Measurements from ENCODE around the gene DIP2C. TPM values are rescaled to one million over a fixed set of nuclear protein-coding genes. Genes with fewer than 3 reads are reported as not detected.
"Not testable (repeated sequence)": the region's sequence is repeated elsewhere in the genome, so short reads cannot be mapped to it uniquely, and the experiment has no call there.

Gene DIP2C
- total RNA-seq, 1 experiment from 2014 or later, result 11.0 TPM

DNA sequence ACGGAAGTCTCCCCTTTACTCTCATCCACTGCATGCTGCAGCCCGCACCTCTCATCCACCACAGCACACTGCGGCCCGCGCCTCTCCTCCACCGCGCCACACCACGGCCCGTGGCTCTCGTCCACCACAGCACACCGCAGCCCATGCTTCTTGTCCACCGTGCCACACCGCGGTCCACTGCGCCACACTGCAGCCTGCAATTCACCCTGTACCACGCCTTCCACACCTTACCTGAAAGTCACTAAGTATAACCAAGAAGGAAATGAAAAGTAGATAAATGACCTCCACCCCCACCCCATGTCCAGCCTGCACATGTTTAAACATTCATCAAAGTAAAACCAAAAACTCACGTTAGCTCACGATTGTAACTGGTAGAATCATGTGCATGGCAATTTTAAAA, 176.1 kb downstream of the DIP2C start (continued):
- TF ChIP-seq, protein P1, sequence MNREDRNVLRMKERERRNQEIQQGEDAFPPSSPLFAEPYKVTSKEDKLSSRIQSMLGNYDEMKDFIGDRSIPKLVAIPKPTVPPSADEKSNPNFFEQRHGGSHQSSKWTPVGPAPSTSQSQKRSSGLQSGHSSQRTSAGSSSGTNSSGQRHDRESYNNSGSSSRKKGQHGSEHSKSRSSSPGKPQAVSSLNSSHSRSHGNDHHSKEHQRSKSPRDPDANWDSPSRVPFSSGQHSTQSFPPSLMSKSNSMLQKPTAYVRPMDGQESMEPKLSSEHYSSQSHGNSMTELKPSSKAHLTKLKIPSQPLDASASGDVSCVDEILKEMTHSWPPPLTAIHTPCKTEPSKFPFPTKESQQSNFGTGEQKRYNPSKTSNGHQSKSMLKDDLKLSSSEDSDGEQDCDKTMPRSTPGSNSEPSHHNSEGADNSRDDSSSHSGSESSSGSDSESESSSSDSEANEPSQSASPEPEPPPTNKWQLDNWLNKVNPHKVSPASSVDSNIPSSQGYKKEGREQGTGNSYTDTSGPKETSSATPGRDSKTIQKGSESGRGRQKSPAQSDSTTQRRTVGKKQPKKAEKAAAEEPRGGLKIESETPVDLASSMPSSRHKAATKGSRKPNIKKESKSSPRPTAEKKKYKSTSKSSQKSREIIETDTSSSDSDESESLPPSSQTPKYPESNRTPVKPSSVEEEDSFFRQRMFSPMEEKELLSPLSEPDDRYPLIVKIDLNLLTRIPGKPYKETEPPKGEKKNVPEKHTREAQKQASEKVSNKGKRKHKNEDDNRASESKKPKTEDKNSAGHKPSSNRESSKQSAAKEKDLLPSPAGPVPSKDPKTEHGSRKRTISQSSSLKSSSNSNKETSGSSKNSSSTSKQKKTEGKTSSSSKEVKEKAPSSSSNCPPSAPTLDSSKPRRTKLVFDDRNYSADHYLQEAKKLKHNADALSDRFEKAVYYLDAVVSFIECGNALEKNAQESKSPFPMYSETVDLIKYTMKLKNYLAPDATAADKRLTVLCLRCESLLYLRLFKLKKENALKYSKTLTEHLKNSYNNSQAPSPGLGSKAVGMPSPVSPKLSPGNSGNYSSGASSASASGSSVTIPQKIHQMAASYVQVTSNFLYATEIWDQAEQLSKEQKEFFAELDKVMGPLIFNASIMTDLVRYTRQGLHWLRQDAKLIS (CRISPR knock-in tag; IDR thresholded peaks at IDR 0.05; ENCODE audit: borderline replicate concordance), result no peak
- TF ChIP-seq NFYB (CRISPR knock-in tag; conservative IDR thresholded peaks at IDR 0.05; ENCODE audit: low read depth) (no peak), RELA (CRISPR knock-in tag; IDR thresholded peaks at IDR 0.05; ENCODE audit: borderline replicate concordance) (no peak)

DNA sequence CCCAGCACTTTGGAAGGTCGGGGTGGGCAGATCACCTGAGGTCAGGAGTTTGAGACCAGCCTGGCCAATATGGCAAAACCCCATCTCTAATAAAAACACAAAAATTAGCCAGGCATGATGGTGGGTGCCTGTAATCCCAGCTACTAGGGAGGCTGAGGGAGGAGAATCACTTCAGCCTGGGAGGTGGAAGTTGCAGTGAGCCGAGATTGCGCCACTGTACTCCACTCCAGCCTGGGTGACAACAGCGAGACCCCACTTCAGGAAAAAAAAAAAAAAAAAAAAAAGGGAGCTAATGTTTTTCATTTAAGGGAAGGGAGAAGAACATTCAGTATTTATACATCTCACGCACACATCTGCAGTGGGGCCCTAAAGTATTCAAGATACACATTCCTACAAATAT, 176.8 kb downstream of the DIP2C start:
- CTCF ChIA-PET, result interaction anchor here (1.1 to 1.2 kb wide), 2 partner anchors 272 to 276 kb away, joined by 3 to 5 read pairs; no protein-coding TSS in a partner anchor
- not testable (repeated sequence) for H3K9me3 Mint-ChIP-seq; H3K27ac Mint-ChIP-seq; H3K4me1 Mint-ChIP-seq; H3K36me3 Mint-ChIP-seq; DNase-seq (ENCODE audit: low spot score); ATAC-seq; H3K4me3 Mint-ChIP-seq
- POLR2A ChIA-PET, result interaction anchor here (0.6 kb wide), 1 partner anchor 1134 kb away, joined by 4 read pairs; no protein-coding TSS in a partner anchor
- H3K27me3 Mint-ChIP-seq (ENCODE audit: low read depth), result peaks cover 34% of the 10 kb centered on the region

DNA sequence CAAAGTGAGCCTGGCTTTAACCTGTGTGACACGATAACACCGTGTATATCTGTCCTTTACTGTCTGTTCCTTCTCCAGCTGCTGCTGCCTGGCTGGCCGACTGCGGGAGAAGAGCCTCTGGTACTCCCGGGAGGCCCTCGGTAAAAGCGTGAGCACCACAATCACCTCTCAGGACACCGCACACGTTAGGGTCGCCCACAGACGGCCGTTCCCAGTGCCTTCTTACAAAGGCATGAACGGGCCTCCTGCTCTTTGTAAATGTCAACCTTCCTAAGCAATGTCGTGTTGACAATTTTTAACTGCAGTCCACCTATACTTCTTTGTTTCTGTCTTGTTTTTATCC, 177.6 kb downstream of the DIP2C start:
- Mint-ChIP-seq H3K4me3 (no peak overlapping the region), H3K9me3 (peaks cover 3% of the 10 kb centered on the region; the same call in 1 of the 2 replicates), H3K4me1 (peaks cover 9% of the 10 kb centered on the region), H3K27ac (no peak overlapping the region), H3K36me3 (no peaks in the 10 kb centered on the region; the same call in 1 of the 2 replicates), H3K27me3 (ENCODE audit: low read depth) (peaks cover 43% of the 10 kb centered on the region)
- ChIA-PET CTCF (interaction anchor here (0.7 to 2.0 kb wide), 17 partner anchors 9 to 282 kb away, joined by 3 to 13 read pairs (median 5); no protein-coding TSS in a partner anchor), POLR2A (no interaction called here)
- TF ChIP-seq NFATC4 (CRISPR knock-in tag; IDR thresholded peaks at IDR 0.05), result no peak
- no peak for TF ChIP-seq ZBTB21 (CRISPR knock-in tag; IDR thresholded peaks at IDR 0.05; ENCODE audit: borderline replicate concordance)
- no peak for ATAC-seq
- no peak for DNase-seq (ENCODE audit: low spot score)

DNA sequence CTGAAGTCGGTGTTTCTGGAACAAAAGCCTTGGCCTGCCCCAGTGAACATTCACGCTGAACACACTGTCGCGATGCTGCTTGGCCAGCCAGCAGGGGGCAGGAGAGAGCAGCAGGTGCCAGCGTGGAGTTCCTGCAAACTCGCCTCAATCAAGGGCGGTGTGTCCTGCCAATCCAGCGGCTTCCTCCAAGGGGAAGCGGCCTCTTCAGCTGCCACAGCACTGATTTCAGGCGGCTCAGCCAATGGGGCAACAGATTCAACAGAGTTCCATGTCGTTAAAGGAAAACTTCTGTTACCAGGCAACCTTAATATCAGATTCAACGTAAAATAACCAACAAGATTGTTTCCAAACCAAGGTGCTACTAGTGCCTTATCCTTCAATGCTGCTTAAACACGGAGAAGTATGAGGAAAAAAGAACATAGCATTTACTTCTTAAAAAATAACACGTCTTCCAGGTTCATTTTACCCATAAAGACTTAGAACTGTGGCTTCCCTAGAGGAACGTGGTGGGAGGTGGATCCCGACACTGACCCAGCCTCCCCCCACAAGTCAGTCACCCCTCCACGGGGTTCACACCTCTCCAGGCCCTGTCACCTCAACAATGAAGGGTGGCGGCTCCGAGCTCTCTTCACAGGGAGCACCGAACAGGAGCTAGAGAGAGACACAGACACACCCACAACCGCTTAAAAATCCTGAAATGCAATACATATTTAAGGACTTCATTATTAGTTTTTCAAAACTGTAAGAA, 178.2 kb downstream of the DIP2C start:
- Mint-ChIP-seq H3K4me1 (peaks cover 9% of the 10 kb centered on the region), H3K27me3 (ENCODE audit: low read depth) (peaks cover 48% of the 10 kb centered on the region), H3K4me3 (no peak overlapping the region), H3K9me3 (peaks cover 3% of the 10 kb centered on the region; the same call in 1 of the 2 replicates), H3K27ac (no peak overlapping the region), H3K36me3 (no peaks in the 10 kb centered on the region; the same call in 1 of the 2 replicates)
- DNase-seq (ENCODE audit: low spot score) (peak; percentile 95), ATAC-seq (peak; percentile 95)
- ChIA-PET CTCF (interaction anchor here (0.6 to 2.0 kb wide), 35 partner anchors 10 to 299 kb away, joined by 3 to 13 read pairs (median 4); no protein-coding TSS in a partner anchor), POLR2A (interaction anchor here (1.0 kb wide), 1 partner anchor 278 kb away, joined by 3 read pairs; no protein-coding TSS in a partner anchor)
- TF ChIP-seq ETV6 (CRISPR knock-in tag; IDR thresholded peaks at IDR 0.05), result 0 out of 2 replicates have a peak, but pooled peaks have one; percentile 31
- TF ChIP-seq GABPB1 (CRISPR knock-in tag; IDR thresholded peaks at IDR 0.05), result 0 out of 2 replicates have a peak, but pooled peaks have one; percentile 11
- no peak for TF ChIP-seq ESRRA (CRISPR knock-in tag; IDR thresholded peaks at IDR 0.05; ENCODE audit: borderline replicate concordance)
- TF ChIP-seq, protein P2, sequence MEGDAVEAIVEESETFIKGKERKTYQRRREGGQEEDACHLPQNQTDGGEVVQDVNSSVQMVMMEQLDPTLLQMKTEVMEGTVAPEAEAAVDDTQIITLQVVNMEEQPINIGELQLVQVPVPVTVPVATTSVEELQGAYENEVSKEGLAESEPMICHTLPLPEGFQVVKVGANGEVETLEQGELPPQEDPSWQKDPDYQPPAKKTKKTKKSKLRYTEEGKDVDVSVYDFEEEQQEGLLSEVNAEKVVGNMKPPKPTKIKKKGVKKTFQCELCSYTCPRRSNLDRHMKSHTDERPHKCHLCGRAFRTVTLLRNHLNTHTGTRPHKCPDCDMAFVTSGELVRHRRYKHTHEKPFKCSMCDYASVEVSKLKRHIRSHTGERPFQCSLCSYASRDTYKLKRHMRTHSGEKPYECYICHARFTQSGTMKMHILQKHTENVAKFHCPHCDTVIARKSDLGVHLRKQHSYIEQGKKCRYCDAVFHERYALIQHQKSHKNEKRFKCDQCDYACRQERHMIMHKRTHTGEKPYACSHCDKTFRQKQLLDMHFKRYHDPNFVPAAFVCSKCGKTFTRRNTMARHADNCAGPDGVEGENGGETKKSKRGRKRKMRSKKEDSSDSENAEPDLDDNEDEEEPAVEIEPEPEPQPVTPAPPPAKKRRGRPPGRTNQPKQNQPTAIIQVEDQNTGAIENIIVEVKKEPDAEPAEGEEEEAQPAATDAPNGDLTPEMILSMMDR (IDR thresholded peaks at IDR 0.05), result peak; percentile 87
- TF ChIP-seq, protein P3, sequence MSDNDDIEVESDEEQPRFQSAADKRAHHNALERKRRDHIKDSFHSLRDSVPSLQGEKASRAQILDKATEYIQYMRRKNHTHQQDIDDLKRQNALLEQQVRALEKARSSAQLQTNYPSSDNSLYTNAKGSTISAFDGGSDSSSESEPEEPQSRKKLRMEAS (CRISPR knock-in tag; IDR thresholded peaks at IDR 0.05), result peak; percentile 37; the same call in 1 of the 2 replicates

Measured in WTC11 (cell line).